ENCODE data around the gene DENND6B.

DENND6B gene

GRCh38 chr22:50286701-50287318, 40.0 kb downstream of the DENND6B start:
- peaks cover 99% of the 10 kb centered on the region for H3K36me3 Mint-ChIP-seq (ENCODE audit: low read depth)
- H3K4me3 Mint-ChIP-seq, result no peak overlapping the region
- H3K9me3 Mint-ChIP-seq, result no peaks in the 10 kb centered on the region
- peaks cover 20% of the 10 kb centered on the region for H3K4me1 Mint-ChIP-seq (ENCODE audit: low read depth)
- intact Hi-C loops (cut with micrococcal nuclease), result no loop called here
- no peaks in the 10 kb centered on the region for H3K27me3 Mint-ChIP-seq
- no peak overlapping the region for H3K27ac Mint-ChIP-seq

GRCh38 chr22:50286275-50286674, 40.5 kb downstream of the DENND6B start:
- H3K36me3 Mint-ChIP-seq (ENCODE audit: low read depth), result peaks cover 99% of the 10 kb centered on the region

GRCh38 chr22:50285568-50286229, 41.1 kb downstream of the DENND6B start:
- Mint-ChIP-seq H3K27ac (no peak overlapping the region), H3K27me3 (no peaks in the 10 kb centered on the region), H3K4me3 (no peak overlapping the region), H3K4me1 (ENCODE audit: low read depth) (peaks cover 9% of the 10 kb centered on the region), H3K36me3 (ENCODE audit: low read depth) (peaks cover 99% of the 10 kb centered on the region), H3K9me3 (no peaks in the 10 kb centered on the region)
- intact Hi-C loops (cut with micrococcal nuclease), result no loop called here

More at GRCh38 chr22:50286275-50286674, 40.5 kb downstream of the DENND6B start:
- H3K4me3 Mint-ChIP-seq, result no peak overlapping the region
- H3K27ac Mint-ChIP-seq, result no peak overlapping the region
- H3K27me3 Mint-ChIP-seq, result no peaks in the 10 kb centered on the region
- intact Hi-C loops (cut with micrococcal nuclease), result no loop called here
- no peaks in the 10 kb centered on the region for H3K9me3 Mint-ChIP-seq
- peaks cover 15% of the 10 kb centered on the region for H3K4me1 Mint-ChIP-seq (ENCODE audit: low read depth)

GRCh38 chr22:50284479-50284878, 42.3 kb downstream of the DENND6B start:
- H3K27ac Mint-ChIP-seq, result no peak overlapping the region
- H3K4me3 Mint-ChIP-seq, result no peak overlapping the region
- no peaks in the 10 kb centered on the region for H3K27me3 Mint-ChIP-seq
- peaks cover 99% of the 10 kb centered on the region for H3K36me3 Mint-ChIP-seq (ENCODE audit: low read depth)
- no peaks in the 10 kb centered on the region for H3K9me3 Mint-ChIP-seq
- H3K4me1 Mint-ChIP-seq (ENCODE audit: low read depth), result no peaks in the 10 kb centered on the region
- intact Hi-C loops (cut with micrococcal nuclease), result no loop called here

GRCh38 chr22:50283821-50284220, 43.0 kb downstream of the DENND6B start:
- Mint-ChIP-seq H3K27me3 (no peaks in the 10 kb centered on the region), H3K4me3 (no peak overlapping the region), H3K36me3 (ENCODE audit: low read depth) (peaks cover 99% of the 10 kb centered on the region), H3K9me3 (no peaks in the 10 kb centered on the region), H3K27ac (no peak overlapping the region), H3K4me1 (ENCODE audit: low read depth) (no peaks in the 10 kb centered on the region)
- intact Hi-C loops (cut with micrococcal nuclease), result no loop called here

GRCh38 chr22:50282361-50283155, 44.3 kb downstream of the DENND6B start:
- Mint-ChIP-seq H3K4me3 (no peak overlapping the region), H3K36me3 (ENCODE audit: low read depth) (peaks cover 99% of the 10 kb centered on the region), H3K27me3 (no peaks in the 10 kb centered on the region), H3K27ac (no peak overlapping the region), H3K4me1 (ENCODE audit: low read depth) (no peaks in the 10 kb centered on the region), H3K9me3 (no peaks in the 10 kb centered on the region)
- intact Hi-C loops (cut with micrococcal nuclease), result no loop called here

- intact Hi-C loops (cut with micrococcal nuclease), result no loop called here
- Mint-ChIP-seq H3K27ac (no peak overlapping the region), H3K9me3 (no peaks in the 10 kb centered on the region), H3K4me1 (ENCODE audit: low read depth) (no peaks in the 10 kb centered on the region), H3K27me3 (no peaks in the 10 kb centered on the region), H3K4me3 (no peak overlapping the region), H3K36me3 (ENCODE audit: low read depth) (peaks cover 99% of the 10 kb centered on the region)
Measured at GRCh38 chr22:50281957-50282356, 44.9 kb downstream of the DENND6B start.

- Mint-ChIP-seq H3K9me3 (no peaks in the 10 kb centered on the region), H3K4me3 (no peak overlapping the region), H3K27ac (no peak overlapping the region), H3K4me1 (ENCODE audit: low read depth) (no peaks in the 10 kb centered on the region), H3K27me3 (no peaks in the 10 kb centered on the region), H3K36me3 (ENCODE audit: low read depth) (peaks cover 99% of the 10 kb centered on the region)
- intact Hi-C loops (cut with micrococcal nuclease), result no loop called here
Measured at GRCh38 chr22:50281384-50281760, 45.4 kb downstream of the DENND6B start.

- intact Hi-C loops (cut with micrococcal nuclease), result no loop called here
- no peaks in the 10 kb centered on the region for H3K27me3 Mint-ChIP-seq
- no peak overlapping the region for H3K27ac Mint-ChIP-seq
- peaks cover 99% of the 10 kb centered on the region for H3K36me3 Mint-ChIP-seq (ENCODE audit: low read depth)
- no peaks in the 10 kb centered on the region for H3K9me3 Mint-ChIP-seq
- H3K4me1 Mint-ChIP-seq (ENCODE audit: low read depth), result no peaks in the 10 kb centered on the region
- H3K4me3 Mint-ChIP-seq, result no peak overlapping the region
Measured at GRCh38 chr22:50280708-50281383, 46.0 kb downstream of the DENND6B start.

GRCh38 chr22:50280022-50280707, 46.6 kb downstream of the DENND6B start:
- H3K4me3 Mint-ChIP-seq, result no peak overlapping the region
- peaks cover 2% of the 10 kb centered on the region for H3K4me1 Mint-ChIP-seq (ENCODE audit: low read depth)

GRCh38 chr22:50278956-50279619, 47.7 kb downstream of the DENND6B start:
- Mint-ChIP-seq H3K9me3 (no peaks in the 10 kb centered on the region), H3K27me3 (no peaks in the 10 kb centered on the region), H3K4me3 (no peak overlapping the region), H3K4me1 (ENCODE audit: low read depth) (peaks cover 9% of the 10 kb centered on the region), H3K27ac (no peak overlapping the region), H3K36me3 (ENCODE audit: low read depth) (peaks cover 99% of the 10 kb centered on the region)
- intact Hi-C loops (cut with micrococcal nuclease), result loop anchor here (5.0 kb wide), 1 partner anchor 48 kb away; the partner anchor contains the start of gene DENND6B

More at GRCh38 chr22:50280022-50280707, 46.6 kb downstream of the DENND6B start:
- Mint-ChIP-seq H3K27ac (no peak overlapping the region), H3K27me3 (no peaks in the 10 kb centered on the region), H3K9me3 (no peaks in the 10 kb centered on the region), H3K36me3 (ENCODE audit: low read depth) (peaks cover 100% of the 10 kb centered on the region)
- intact Hi-C loops (cut with micrococcal nuclease), result no loop called here

- intact Hi-C loops (cut with micrococcal nuclease), result loop anchor here (5.0 kb wide), 1 partner anchor 49 kb away; the partner anchor contains the start of gene DENND6B
- H3K4me3 Mint-ChIP-seq, result no peak overlapping the region
- H3K4me1 Mint-ChIP-seq (ENCODE audit: low read depth), result peaks cover 12% of the 10 kb centered on the region
Measured at GRCh38 chr22:50278461-50278860, 48.4 kb downstream of the DENND6B start.

GRCh38 chr22:50277761-50278160, 49.1 kb downstream of the DENND6B start:
- Mint-ChIP-seq H3K27ac (no peak overlapping the region), H3K4me1 (ENCODE audit: low read depth) (peaks cover 16% of the 10 kb centered on the region), H3K36me3 (ENCODE audit: low read depth) (peaks cover 95% of the 10 kb centered on the region), H3K9me3 (no peaks in the 10 kb centered on the region), H3K27me3 (peaks cover 2% of the 10 kb centered on the region), H3K4me3 (no peak overlapping the region)
- intact Hi-C loops (cut with micrococcal nuclease), result loop anchor here (5.0 kb wide), 1 partner anchor 50 kb away; the partner anchor contains the start of gene DENND6B

More at GRCh38 chr22:50278461-50278860, 48.4 kb downstream of the DENND6B start:
- peaks cover 99% of the 10 kb centered on the region for H3K36me3 Mint-ChIP-seq (ENCODE audit: low read depth)
- H3K27ac Mint-ChIP-seq, result no peak overlapping the region
- no peaks in the 10 kb centered on the region for H3K27me3 Mint-ChIP-seq
- H3K9me3 Mint-ChIP-seq, result no peaks in the 10 kb centered on the region

Measured in dendritic cell treated with granulocyte-macrophage colony-stimulating factor and Interleukin-4, amounts not matched to agents 40 ng/mL and 50 ng/mL, for 4 days (primary cell).